ENCODE results near the gene ALX4.

The ALX4 gene

DNA sequence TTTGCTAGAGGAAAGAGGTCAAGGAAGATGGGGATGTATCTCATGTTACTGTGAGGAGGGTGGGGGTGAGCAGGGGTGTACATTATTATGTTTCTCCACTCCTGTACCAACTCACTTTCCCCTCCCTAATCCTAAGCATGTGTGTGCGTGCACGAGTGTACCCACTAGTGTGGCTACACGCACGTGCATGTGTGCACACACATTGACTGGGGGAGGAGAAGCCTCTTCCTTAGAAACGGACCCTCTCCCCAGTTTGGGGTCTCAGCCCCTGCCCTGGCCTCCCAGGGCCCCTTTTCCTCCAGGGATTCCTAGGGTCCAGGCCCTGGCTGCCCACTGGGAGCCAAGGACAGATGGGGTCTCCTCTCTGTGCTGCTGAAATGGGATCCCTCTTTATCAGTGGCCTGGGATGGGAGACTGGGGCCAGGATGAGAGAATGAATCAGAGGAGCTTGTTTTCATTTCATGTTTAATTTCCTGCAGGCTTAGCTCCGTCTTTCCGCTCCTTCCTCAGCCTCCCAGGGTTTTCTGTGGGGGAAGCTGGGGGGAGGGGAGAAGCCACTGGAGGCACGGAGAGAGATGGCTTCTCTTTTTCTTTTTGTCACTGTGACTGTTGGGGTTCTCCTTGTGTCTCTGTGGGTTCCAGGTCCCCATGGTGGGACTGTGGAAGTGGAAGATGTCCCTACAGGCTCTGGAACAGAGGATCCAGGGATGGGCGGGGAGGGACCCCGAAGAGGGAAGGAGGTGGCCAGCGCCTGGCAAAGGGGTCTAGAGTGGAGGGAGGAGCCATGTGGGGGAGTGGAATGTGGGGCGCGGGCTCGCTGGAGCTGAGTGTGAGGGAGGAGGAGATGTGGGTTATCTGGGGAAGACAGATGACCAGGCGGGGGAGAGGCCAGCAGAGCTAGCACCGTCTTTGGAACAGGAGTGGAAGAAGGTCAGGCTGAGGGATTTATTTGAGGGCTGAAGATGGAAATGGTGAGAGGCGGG, 40.3 kb downstream of the ALX4 start:
- FAIRE-seq, result no peak
- TF ChIP-seq TAF1 (IDR thresholded peaks at IDR 0.05; ENCODE audit: borderline replicate concordance, low read depth, low read length), result no peak
- no peak for TF ChIP-seq POLR2AphosphoS5 (IDR thresholded peaks at IDR 0.05; ENCODE audit: low read depth, low read length)
- no peak for TF ChIP-seq POLR2A (IDR thresholded peaks at IDR 0.05; ENCODE audit: low read depth, low read length)
- DNase-seq (ENCODE audit: insufficient read length), result no peak

DNA sequence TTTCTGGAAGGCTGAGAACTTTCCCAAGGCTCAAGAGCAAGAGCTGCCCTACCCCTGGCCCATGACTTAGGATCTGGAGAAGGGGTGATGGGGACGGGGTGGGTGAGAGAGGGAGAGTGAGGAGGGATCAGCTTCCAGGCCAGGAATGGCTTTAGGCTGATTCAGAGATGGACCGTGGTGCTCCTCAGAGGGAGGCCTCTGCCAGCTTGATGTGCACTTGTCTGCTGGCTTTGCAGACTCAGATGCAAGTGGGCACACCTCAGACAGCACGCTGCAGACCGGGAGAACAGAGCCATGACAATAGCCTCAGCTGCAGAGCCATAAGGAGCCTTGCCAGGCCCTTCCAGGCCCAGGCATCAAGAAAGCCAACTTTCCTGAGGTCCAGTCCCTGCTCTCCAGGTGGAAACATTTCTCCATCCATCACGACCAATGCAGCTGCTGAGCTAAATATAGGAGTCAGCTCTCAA, 41.3 kb downstream of the ALX4 start:
- DNase-seq (ENCODE audit: insufficient read length) (no peak), FAIRE-seq (no peak)
- TF ChIP-seq POLR2A (IDR thresholded peaks at IDR 0.05; ENCODE audit: low read depth, low read length) (no peak), TAF1 (IDR thresholded peaks at IDR 0.05; ENCODE audit: borderline replicate concordance, low read depth, low read length) (no peak), POLR2AphosphoS5 (IDR thresholded peaks at IDR 0.05; ENCODE audit: low read depth, low read length) (no peak)

DNA sequence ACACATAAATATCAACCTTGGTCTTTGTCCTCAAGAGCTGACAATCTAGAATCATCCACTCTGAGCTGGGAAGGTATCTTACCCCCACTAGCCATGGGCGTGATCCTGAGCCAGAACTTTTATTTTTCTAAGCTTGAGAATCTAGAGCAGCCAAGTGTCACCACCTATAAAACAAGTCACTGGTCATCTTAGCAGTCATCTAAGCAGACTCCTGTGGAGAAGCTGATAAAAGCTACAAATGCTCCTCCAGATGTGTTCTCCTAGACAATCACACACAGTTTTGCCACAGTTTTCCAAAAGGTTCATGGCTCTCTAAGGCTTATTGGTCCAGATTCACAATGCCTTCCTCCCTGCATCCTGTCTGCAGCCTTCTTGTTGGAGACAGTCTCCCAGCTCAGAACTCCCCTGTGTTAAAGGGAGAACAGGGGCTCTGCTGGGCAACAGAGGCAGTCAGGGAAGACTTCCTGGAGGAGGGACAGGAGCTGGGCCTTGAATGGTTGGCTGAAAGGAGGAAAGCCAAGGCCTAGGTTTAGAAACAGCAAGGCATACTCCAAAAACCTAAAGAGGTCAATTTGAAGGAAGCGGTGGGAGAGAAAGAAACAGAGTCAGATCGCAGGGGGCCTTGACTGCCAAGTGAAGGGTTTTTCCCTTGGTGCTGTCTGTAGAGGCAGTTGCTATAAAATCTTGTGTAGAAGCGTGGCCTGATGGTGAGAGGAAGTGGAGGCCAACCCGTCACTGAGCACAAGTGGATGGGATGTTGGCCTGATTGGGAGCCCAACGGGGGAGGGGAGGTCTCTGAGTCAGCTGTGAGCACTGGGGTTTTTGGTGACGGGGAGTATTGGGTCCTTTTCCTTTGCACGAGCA, 42.0 kb downstream of the ALX4 start:
- no peak for TF ChIP-seq TAF1 (IDR thresholded peaks at IDR 0.05; ENCODE audit: borderline replicate concordance, low read depth, low read length)
- TF ChIP-seq POLR2AphosphoS5 (IDR thresholded peaks at IDR 0.05; ENCODE audit: low read depth, low read length), result no peak
- no peak for TF ChIP-seq POLR2A (IDR thresholded peaks at IDR 0.05; ENCODE audit: low read depth, low read length)
- no peak for DNase-seq (ENCODE audit: insufficient read length)
- FAIRE-seq, result no peak

DNA sequence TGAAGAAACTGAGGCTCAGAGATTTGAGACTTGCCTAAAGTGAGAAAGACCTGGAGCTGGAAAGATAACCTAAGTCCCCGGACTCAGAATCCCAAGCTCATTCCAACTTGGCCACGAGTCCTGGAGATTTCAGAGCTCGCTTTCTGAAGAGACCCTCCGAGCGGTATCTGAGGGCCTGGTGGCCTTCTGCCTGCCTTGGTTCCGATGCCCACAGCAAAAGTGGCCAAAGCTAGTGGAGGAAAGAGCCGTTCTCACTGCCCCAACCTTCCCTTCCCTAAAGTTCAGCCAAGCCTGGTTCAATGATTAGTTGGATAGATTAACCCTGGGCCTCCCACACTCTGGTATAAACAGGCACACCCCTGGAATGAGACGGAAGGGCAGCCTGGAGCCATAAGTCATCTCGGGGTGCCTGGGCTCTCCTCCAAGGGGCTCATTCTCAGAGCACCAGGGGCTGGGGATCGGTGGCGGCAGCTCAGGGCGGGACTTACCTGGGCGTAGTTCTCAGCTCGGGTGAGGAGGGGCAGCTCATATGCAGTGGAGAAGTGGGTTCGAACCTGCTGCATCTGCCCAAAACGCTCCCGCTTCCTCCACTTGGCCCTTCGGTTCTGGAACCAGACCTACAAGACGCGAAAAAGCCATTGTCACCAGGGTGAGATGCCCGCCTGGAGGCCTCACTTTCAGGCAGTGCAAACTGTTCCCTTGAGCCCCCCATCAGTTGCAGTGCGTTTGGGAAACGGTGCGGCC, 42.8 kb downstream of the ALX4 start:
- TF ChIP-seq POLR2AphosphoS5 (IDR thresholded peaks at IDR 0.05; ENCODE audit: low read depth, low read length) (no peak), POLR2A (IDR thresholded peaks at IDR 0.05; ENCODE audit: low read depth, low read length) (no peak), TAF1 (IDR thresholded peaks at IDR 0.05; ENCODE audit: borderline replicate concordance, low read depth, low read length) (no peak)
- DNase-seq (ENCODE audit: insufficient read length) (no peak), FAIRE-seq (no peak)

DNA sequence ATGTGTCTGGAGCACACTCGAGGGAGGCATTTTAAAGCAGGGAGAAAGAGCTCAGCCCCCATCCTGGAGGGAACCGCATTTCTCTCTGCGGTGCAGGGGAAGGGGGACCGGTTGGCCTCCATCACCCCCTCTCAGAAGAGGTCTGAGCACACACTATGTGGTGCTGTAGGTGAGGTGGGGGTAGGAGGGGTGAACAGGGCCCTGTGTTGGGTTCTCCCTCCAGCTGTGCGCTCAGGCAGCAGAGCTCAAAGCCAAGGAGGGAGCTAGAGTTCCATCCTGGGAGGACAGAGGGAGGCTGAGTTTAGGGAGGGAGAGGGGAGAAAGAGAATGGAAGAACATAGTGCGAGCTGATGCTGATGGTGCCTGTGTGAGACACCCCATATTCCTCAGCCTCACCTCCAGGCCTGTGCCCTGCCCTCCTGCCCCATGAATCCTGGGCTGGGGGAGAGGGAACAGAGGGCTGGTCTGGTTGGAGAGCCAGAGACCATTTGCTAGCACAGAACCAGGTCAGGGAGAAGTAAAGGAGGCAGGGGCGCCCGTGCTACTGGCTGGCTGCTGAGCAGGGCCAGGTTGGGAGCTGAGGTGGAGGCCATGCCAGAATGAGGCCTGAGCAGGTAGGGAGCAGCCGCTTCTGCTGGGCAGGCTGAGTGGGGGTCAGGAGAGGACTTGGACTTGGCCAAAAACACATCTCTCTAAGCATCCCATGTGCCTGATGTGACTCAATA, 43.7 kb downstream of the ALX4 start:
- no peak for DNase-seq (ENCODE audit: insufficient read length)
- no peak for FAIRE-seq
- TF ChIP-seq POLR2AphosphoS5 (IDR thresholded peaks at IDR 0.05; ENCODE audit: low read depth, low read length) (no peak), POLR2A (IDR thresholded peaks at IDR 0.05; ENCODE audit: low read depth, low read length) (no peak), TAF1 (IDR thresholded peaks at IDR 0.05; ENCODE audit: borderline replicate concordance, low read depth, low read length) (no peak)

DNA sequence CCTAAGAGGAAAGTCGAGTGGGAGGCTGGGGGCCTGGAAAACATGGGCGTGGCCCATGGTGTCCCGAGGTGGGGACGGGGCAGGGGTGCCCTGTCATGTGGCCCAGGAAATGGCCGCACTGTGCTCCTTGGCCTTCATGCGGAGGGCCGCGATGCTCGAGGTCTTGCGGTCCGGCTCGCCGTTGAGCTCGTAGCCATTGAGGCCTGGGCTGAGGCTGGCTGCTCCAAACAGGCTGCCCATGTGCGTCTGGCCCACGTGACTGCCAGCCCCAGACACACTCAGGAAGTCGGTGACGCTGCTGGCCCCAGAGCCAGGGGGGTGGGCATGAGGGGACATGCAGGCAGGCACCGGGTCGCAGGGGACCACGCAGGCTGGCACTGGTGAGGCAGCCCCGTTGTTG, 45.2 kb downstream of the ALX4 start:
- FAIRE-seq (no peak), DNase-seq (ENCODE audit: insufficient read length) (no peak)
- no peak for TF ChIP-seq TAF1 (IDR thresholded peaks at IDR 0.05; ENCODE audit: borderline replicate concordance, low read depth, low read length)
- no peak for TF ChIP-seq POLR2A (IDR thresholded peaks at IDR 0.05; ENCODE audit: low read depth, low read length)
- no peak for TF ChIP-seq POLR2AphosphoS5 (IDR thresholded peaks at IDR 0.05; ENCODE audit: low read depth, low read length)

DNA sequence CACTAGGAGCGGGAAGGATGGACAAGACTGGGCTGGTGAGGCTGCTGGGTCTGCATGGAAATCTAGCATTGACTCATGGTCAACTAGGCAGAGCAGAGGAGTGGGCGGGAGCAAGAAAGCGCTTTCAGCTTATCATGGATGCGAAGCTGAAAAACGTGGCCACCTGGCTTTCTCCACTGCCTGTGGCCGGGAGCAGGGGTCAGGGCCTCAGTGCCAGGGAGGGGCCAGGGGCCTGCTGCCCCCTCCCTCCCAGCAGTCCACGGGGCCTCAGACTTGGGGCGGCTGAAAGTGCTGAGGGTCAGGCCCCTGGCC, 45.5 kb downstream of the ALX4 start:
- DNase-seq (ENCODE audit: insufficient read length) (no peak), FAIRE-seq (no peak)
- TF ChIP-seq POLR2AphosphoS5 (IDR thresholded peaks at IDR 0.05; ENCODE audit: low read depth, low read length) (no peak), TAF1 (IDR thresholded peaks at IDR 0.05; ENCODE audit: borderline replicate concordance, low read depth, low read length) (no peak), POLR2A (IDR thresholded peaks at IDR 0.05; ENCODE audit: low read depth, low read length) (no peak)

DNA sequence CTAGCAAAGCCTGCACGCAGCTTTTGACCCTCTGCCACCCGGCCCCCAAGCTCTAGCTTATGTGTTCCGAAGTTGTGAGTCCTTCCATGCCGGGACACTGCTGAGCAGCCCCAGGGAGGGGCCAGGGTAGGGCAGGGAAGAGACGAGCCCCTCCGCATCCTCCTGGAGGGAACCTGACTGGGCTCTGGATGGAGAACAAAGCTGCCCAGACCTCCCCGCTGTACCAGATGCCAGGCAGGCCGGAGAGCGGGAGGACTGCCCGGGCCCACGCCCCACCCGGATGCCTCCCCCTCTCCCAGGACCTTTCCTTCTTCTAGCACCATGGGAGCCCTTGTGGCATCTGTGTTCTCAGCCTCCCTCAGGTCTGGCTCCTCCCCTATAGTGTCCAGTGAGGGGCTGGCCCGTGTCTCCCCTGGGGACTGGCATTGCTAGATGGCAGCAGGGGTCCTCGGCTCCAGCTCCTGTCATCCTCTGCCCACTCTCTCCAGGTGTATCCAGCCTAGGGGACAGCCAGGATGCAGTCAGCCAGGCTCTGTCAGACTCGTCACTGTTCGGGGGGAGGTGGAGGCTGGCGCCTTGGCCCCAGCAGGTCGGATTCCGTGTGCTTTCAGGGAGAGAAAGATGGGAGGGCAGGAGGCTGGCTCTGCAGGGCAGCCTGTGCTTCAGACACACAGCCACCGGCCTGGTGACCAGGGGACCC, 46.1 kb downstream of the ALX4 start:
- DNase-seq (ENCODE audit: insufficient read length) (no peak), FAIRE-seq (no peak)
- TF ChIP-seq POLR2A (IDR thresholded peaks at IDR 0.05; ENCODE audit: low read depth, low read length) (no peak), TAF1 (IDR thresholded peaks at IDR 0.05; ENCODE audit: borderline replicate concordance, low read depth, low read length) (no peak), POLR2AphosphoS5 (IDR thresholded peaks at IDR 0.05; ENCODE audit: low read depth, low read length) (no peak)

DNA sequence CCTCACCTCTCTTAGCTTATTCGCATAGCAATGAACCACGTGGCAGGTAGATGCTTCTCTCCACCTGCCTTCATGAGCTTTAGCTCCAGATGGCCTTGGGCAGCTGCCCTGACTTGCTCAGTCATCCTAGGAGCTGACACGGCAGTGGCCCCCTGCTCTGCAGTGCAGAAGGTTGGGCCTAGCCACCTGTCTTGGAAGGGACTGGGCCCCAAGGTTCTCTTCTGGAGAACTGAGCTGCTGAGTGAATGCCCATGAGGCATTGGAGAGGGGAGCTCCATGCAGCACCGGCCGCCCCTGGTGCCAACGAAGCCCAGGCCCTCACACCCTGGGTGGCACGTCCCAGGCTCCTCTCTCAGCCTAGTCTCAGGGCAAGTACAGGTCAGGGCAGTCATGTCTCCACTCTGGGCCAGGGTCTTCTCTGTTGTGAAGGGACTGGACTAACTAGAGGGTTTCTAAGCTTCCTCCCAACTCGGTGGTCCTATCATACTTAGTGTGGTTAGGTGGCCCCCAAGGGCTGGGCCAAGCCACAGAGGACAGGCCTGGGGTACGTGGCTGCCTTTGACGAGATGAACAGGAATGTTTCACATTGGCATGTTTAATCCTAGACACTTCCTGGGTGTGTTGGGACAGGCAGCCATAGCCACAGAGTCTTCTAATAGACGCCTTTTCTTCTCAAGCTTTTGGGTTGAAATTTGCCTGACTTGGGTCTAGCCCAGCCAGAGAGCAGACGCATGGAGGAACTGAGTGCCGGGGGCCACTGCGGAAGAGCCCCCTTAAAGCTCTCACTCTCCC, 47.9 kb downstream of the ALX4 start:
- DNase-seq (ENCODE audit: insufficient read length) (no peak), FAIRE-seq (no peak)
- TF ChIP-seq POLR2A (IDR thresholded peaks at IDR 0.05; ENCODE audit: low read depth, low read length) (no peak), POLR2AphosphoS5 (IDR thresholded peaks at IDR 0.05; ENCODE audit: low read depth, low read length) (no peak), TAF1 (IDR thresholded peaks at IDR 0.05; ENCODE audit: borderline replicate concordance, low read depth, low read length) (no peak)

Data from GM12892 (cell line).